GM12874 (cell line): Measurements from ENCODE around the gene POU2AF1.

Source experiments
- CTCF ChIP-seq: IDR thresholded peaks from 2 replicates; pipeline ENCODE4 v1.5.1; 2011; ENCODE audit warnings: low read depth, mild to moderate bottlenecking, control low read depth, low read length, moderate library complexity; ENCODE audit not compliant: insufficient read depth

POU2AF1 gene

GRCh38 chr11:111310088-111310487, 69.0 kb downstream of the POU2AF1 start:
- no peak for TF ChIP-seq CTCF

GRCh38 chr11:111309215-111309915, 69.7 kb downstream of the POU2AF1 start:
- no peak for TF ChIP-seq CTCF

GRCh38 chr11:111308140-111308539, 70.9 kb downstream of the POU2AF1 start:
- no peak for TF ChIP-seq CTCF

GRCh38 chr11:111307472-111308108, 71.5 kb downstream of the POU2AF1 start:
- TF ChIP-seq CTCF = no peak

- no peak for TF ChIP-seq CTCF
Observed at GRCh38 chr11:111306321-111306720, 72.8 kb downstream of the POU2AF1 start.

GRCh38 chr11:111305876-111306275, 73.2 kb downstream of the POU2AF1 start:
- no peak for TF ChIP-seq CTCF

GRCh38 chr11:111305162-111305802, 73.8 kb downstream of the POU2AF1 start:
- no peak for TF ChIP-seq CTCF
